H9 (cell line): ENCODE results near the gene TDRD7. TPM values are rescaled to one million over a fixed set of nuclear protein-coding genes. Genes with fewer than 3 reads are reported as not detected.
A peak's percentile ranks its signal among the peaks of the same experiment; 100 is the strongest.

ENCODE experiments used
- DNase-seq: peaks from one replicate; pipeline ENCODE4 v3.0.0-alpha.2; 2017
- H2AFZ ChIP-seq: one replicate; pipeline ENCODE4 v1.6.1; 2013; ENCODE audit warnings: mild to moderate bottlenecking, low read length, control low read depth, moderate library complexity
- H2AK5ac ChIP-seq: 2 replicates; pipeline ENCODE4 v1.6.1; 2013; ENCODE audit warnings: low read length, control low read depth, mixed read lengths; ENCODE audit not compliant: insufficient read length
- H2BK120ac ChIP-seq: one replicate; pipeline ENCODE4 v1.6.1; 2013; ENCODE audit warnings: low read depth, mild to moderate bottlenecking, low read length, control low read depth, inconsistent platforms; ENCODE audit not compliant: poor library complexity, severe bottlenecking
- H2BK12ac ChIP-seq: 2 replicates; pipeline ENCODE4 v1.6.1; 2013; ENCODE audit warnings: low read length, control low read depth, mixed read lengths, low read depth; ENCODE audit not compliant: insufficient read length
- H2BK15ac ChIP-seq: 2 replicates; pipeline ENCODE4 v1.6.1; 2013; ENCODE audit warnings: low read depth, low read length, control low read depth
- H2BK20ac ChIP-seq: one replicate; pipeline ENCODE4 v1.6.1; 2013; ENCODE audit warnings: low read depth, mild to moderate bottlenecking, low read length, control low read depth, inconsistent platforms; ENCODE audit not compliant: poor library complexity, severe bottlenecking
- H2BK5ac ChIP-seq: 2 replicates; pipeline ENCODE4 v1.6.1; 2013; ENCODE audit warnings: low read length, control low read depth, mixed read lengths; ENCODE audit not compliant: insufficient read length
- H3K14ac ChIP-seq: 2 replicates; pipeline ENCODE4 v1.6.1; 2013; ENCODE audit warnings: low read length, control low read depth; ENCODE audit not compliant: insufficient read depth
- H3K18ac ChIP-seq: 2 replicates; pipeline ENCODE4 v1.6.1; 2013; ENCODE audit warnings: low read depth, mild to moderate bottlenecking, mixed read lengths, low read length, control low read depth; ENCODE audit not compliant: insufficient read length
- H3K23ac ChIP-seq: 2 replicates; pipeline ENCODE4 v1.6.1; 2013; ENCODE audit warnings: low read length, control low read depth, mixed read lengths, low read depth; ENCODE audit not compliant: insufficient read length
- H3K23me2 ChIP-seq: 2 replicates; pipeline ENCODE4 v1.6.1; 2013; ENCODE audit warnings: low read depth, mild to moderate bottlenecking, mixed read lengths, low read length, control low read depth; ENCODE audit not compliant: insufficient read length, poor library complexity, severe bottlenecking
- H3K27ac ChIP-seq: 2 replicates; pipeline ENCODE4 v1.5.1; 2013; ENCODE audit warnings: low read length, control low read depth, mixed read lengths, low read depth; ENCODE audit not compliant: insufficient read length
- H3K27me3 ChIP-seq: 2 replicates; pipeline ENCODE4 v1.6.1; 2013; ENCODE audit warnings: low read length, control low read depth, inconsistent platforms; ENCODE audit not compliant: insufficient read depth
- H3K4ac ChIP-seq: 2 replicates; pipeline ENCODE4 v1.6.1; 2013; ENCODE audit warnings: low read depth, mild to moderate bottlenecking, control low read depth, inconsistent platforms, low read length, moderate library complexity
- H3K4me1 ChIP-seq: 2 replicates; pipeline ENCODE4 v1.6.1; 2013; ENCODE audit warnings: low read length, control low read depth, inconsistent platforms; ENCODE audit not compliant: insufficient read depth
- H3K4me2 ChIP-seq: 2 replicates; pipeline ENCODE4 v1.6.1; 2013; ENCODE audit warnings: low read length, control low read depth, mixed read lengths; ENCODE audit not compliant: insufficient read length, insufficient read depth
- H3K56ac ChIP-seq: 2 replicates; pipeline ENCODE4 v1.6.1; 2013; ENCODE audit warnings: low read depth, mild to moderate bottlenecking, mixed read lengths, low read length, control low read depth; ENCODE audit not compliant: insufficient read length
- H3K79me1 ChIP-seq: 2 replicates; pipeline ENCODE4 v1.6.1; 2013; ENCODE audit warnings: low read depth, mild to moderate bottlenecking, moderate library complexity, low read length, control low read depth, inconsistent platforms; ENCODE audit not compliant: insufficient read depth, poor library complexity, severe bottlenecking
- H3K79me2 ChIP-seq: 2 replicates; pipeline ENCODE4 v1.6.1; 2013; ENCODE audit warnings: low read length, control low read depth, inconsistent platforms; ENCODE audit not compliant: insufficient read depth
- H3K9ac ChIP-seq: 2 replicates; pipeline ENCODE4 v1.6.1; 2013; ENCODE audit warnings: low read length, control low read depth, mixed read lengths; ENCODE audit not compliant: insufficient read length; ENCODE audit errors: extremely low read depth
- H3K9me3 ChIP-seq: one replicate; pipeline ENCODE4 v1.6.1; 2013; ENCODE audit warnings: low read depth, low read length, inconsistent platforms; ENCODE audit not compliant: control insufficient read depth
- H3T11ph ChIP-seq: one replicate; pipeline ENCODE4 v1.6.1; 2013; ENCODE audit warnings: mild to moderate bottlenecking, low read length, control low read depth, inconsistent platforms
- H4K20me1 ChIP-seq: one replicate; pipeline ENCODE4 v1.6.1; 2013; ENCODE audit not compliant: control insufficient read depth, insufficient read length, insufficient read depth
- H4K5ac ChIP-seq: 2 replicates; pipeline ENCODE4 v1.6.1; 2013; ENCODE audit warnings: low read depth, mild to moderate bottlenecking, mixed read lengths, low read length, control low read depth; ENCODE audit not compliant: insufficient read length
- H4K8ac ChIP-seq: replicated peaks from 2 replicates; pipeline ENCODE4 v1.6.1; 2013; ENCODE audit warnings: low read length, control low read depth, mixed read lengths, low read depth; ENCODE audit not compliant: insufficient read length
- H4K91ac ChIP-seq: 2 replicates; pipeline ENCODE4 v1.6.1; 2013; ENCODE audit warnings: low read depth, mild to moderate bottlenecking, moderate library complexity, mixed read lengths, low read length, control low read depth; ENCODE audit not compliant: insufficient read length
- H3K27ac Mint-ChIP-seq, 3 experiments: 2 replicates in 2 of 3; 3 replicates in 1 of 3; pipeline ENCODE4 v1.8.0; 2020 to 2021; ENCODE audit warnings: mixed read lengths in 3 of 3, mild to moderate bottlenecking in 1 of 3, moderate library complexity in 1 of 3
- H3K27me3 Mint-ChIP-seq: 2 replicates; pipeline ENCODE4 v1.8.0; 2021; ENCODE audit warnings: low read depth, mild to moderate bottlenecking, moderate library complexity, mixed read lengths
- H3K36me3 Mint-ChIP-seq, 3 experiments: 2 replicates in 2 of 3; 3 replicates in 1 of 3; pipeline ENCODE4 v1.8.0; 2020 to 2021; ENCODE audit warnings: low read depth in 3 of 3, mixed read lengths in 3 of 3; ENCODE audit not compliant: insufficient read depth in 1 of 3
- H3K4me1 Mint-ChIP-seq, 2 experiments: 2 replicates each; pipeline ENCODE4 v1.8.0; 2020; ENCODE audit warnings: mixed read lengths in 2 of 2
- H3K4me3 Mint-ChIP-seq, 2 experiments: 2 replicates in 1 of 2; 3 replicates in 1 of 2; pipeline ENCODE4 v1.8.0; 2020 to 2021; ENCODE audit warnings: mild to moderate bottlenecking in 2 of 2, mixed read lengths in 2 of 2, moderate library complexity in 1 of 2
- H3K9me3 Mint-ChIP-seq, 2 experiments: 2 replicates in 1 of 2; 3 replicates in 1 of 2; pipeline ENCODE4 v1.8.0; 2020; ENCODE audit warnings: mild to moderate bottlenecking in 2 of 2, mixed read lengths in 2 of 2, moderate library complexity in 1 of 2
- CTCF ChIP-seq: fragments of 200-600 bp; sonication (generic); conservative IDR thresholded peaks from 3 replicates; pipeline ENCODE4 v1.8.0; 2021; ENCODE audit warnings: antibody characterized with exemption, mild to moderate bottlenecking
- WGBS: extraction: QIAGEN DNeasy Blood & Tissue Kit; methylation state at CpG from one replicate; pipeline ENCODE4 v1.1.7; 2013; ENCODE audit warnings: missing lambda C conversion rate, low lambda C conversion rate, mixed read lengths; ENCODE audit not compliant: insufficient read length; ENCODE audit errors: extremely low coverage; 5-methylcytosine and 5-hydroxymethylcytosine counted together
- total RNA-seq: library from RNA; stranded (reverse); gene quantifications from 2 replicates; pipeline ENCODE4 v1.2.1, GENCODE V29; 2021

TDRD7 gene
- total RNA-seq, 1 experiment from 2014 or later: 5.1 TPM

DNA sequence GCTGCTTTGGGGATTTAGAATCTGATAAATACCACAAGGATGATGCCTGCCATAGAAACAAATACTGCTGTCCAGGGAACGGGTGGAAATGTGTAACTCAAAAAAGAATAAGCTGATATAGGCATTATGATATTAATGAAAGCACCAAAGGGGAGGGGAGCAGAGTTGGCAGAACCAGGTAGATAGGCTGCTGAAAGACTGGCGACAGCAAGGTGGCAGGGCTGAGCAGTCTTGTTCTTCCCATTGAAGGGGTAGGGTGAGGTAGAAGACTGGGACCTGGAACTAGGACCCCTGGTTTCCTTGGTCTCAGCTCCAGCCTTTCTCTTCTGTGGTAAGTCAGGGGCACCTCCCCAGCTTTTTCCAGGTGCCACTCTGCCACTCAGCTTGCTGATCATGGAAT, 58.2 kb downstream of the TDRD7 start:
- Histone ChIP-seq H3T11ph (no peak overlapping the region), H2AFZ (no peak overlapping the region), H3K56ac (no peak overlapping the region), H4K8ac (no peak overlapping the region), H2BK120ac (no peak overlapping the region), H3K79me1 (no peaks in the 10 kb centered on the region), H2BK20ac (no peak overlapping the region), H3K9me3 (no peaks in the 10 kb centered on the region), H3K27ac (no peak overlapping the region), H3K4me1 (no peaks in the 10 kb centered on the region; the same call in 1 of the 2 replicates), H3K23me2 (no peaks in the 10 kb centered on the region), H3K14ac (no peak overlapping the region), H3K23ac (no peak overlapping the region), H3K18ac (no peak overlapping the region), H3K27me3 (no peaks in the 10 kb centered on the region), H2BK15ac (no peak overlapping the region), H2BK5ac (no peak overlapping the region), H3K9ac (no peak overlapping the region), H2BK12ac (no peak overlapping the region), H3K4me2 (no peak overlapping the region), H3K4ac (no peak overlapping the region), H4K20me1 (no peaks in the 10 kb centered on the region), H2AK5ac (no peak overlapping the region), H4K5ac (no peak overlapping the region), H4K91ac (no peak overlapping the region), H3K79me2 (no peaks in the 10 kb centered on the region)
- Mint-ChIP-seq H3K9me3 (no peaks in the 10 kb centered on the region), H3K27me3 (no peaks in the 10 kb centered on the region), H3K4me3 (no peak overlapping the region), H3K36me3 (no peaks in the 10 kb centered on the region), H3K27ac (no peak overlapping the region), H3K4me1 (no peaks in the 10 kb centered on the region; a peak in 1 of 4 replicates)
- whole genome bisulfite sequencing: no CpG with 5 or more reads among the region's 2 CpGs
- DNase-seq: peak; percentile 45
- peak; percentile 70 for TF ChIP-seq CTCF
